Islet precursor cell (in vitro differentiated cells): ENCODE measurements around the gene PRDX3.
A peak's percentile ranks its signal among the peaks of the same experiment; 100 is the strongest.
"Not testable (repeated sequence)": the region's sequence is repeated elsewhere in the genome, so short reads cannot be mapped to it uniquely, and the experiment has no call there.

Experiments
- DNase-seq: peaks from one replicate; pipeline ENCODE4 v3.0.0-alpha.2; 2018

PRDX3 gene

DNA sequence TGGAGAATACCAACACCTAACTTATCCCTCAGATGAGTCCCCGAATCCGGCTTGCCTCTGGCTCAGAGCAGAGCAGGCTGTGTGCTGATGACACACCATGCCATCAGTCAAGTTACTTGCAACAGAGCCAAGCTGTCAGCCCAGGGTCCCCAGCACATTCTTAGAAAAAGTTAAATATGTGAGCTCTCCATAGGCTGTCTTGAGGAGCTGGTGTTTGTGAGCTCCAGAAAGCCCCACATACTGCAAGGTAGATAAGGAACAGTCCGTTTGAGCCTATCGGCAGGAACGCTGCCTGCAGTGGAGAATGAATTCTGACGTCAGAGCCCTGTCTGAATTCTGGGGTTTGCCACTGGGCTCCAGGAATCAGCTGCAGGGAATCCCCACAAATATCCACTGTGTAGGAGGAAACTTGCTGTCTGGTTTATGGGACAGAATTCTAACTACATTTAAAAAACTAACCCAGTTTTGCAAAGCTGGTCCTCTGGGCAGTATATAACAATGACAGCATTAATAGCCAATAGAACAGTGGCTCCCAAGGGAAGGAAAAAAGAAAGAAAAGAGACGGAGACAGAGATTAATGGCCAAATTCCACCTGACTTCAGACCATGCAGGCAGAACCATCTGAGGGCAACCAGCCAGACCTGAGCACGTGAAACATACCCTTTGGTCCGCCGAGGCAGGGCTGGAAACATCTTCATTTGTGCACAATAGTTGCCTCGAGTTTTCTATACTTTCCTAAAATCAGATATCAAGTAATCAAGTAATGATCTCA lies 16.7 kb downstream of the PRDX3 start:
- DNase-seq = no peak

DNA sequence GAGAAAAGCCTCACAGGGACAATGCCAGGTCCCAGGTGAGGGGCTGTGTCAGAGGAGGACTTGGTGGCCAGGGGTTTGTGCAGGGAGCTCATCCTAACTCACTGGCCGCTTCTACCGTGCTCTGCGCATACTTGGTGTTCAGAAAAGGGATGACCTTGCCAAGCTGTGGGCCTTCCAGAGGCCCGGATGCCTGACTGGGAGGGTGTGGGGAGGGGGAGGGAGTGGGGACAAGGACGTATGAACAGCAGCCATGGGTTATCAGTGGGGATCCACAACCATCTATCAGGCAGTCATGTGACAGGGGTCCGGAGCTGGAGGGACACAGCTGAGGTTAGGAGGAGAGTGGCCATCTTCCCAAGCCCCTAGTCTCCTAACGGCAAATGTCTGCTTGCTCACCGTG lies 19.3 kb downstream of the PRDX3 start:
- no peak for DNase-seq

DNA sequence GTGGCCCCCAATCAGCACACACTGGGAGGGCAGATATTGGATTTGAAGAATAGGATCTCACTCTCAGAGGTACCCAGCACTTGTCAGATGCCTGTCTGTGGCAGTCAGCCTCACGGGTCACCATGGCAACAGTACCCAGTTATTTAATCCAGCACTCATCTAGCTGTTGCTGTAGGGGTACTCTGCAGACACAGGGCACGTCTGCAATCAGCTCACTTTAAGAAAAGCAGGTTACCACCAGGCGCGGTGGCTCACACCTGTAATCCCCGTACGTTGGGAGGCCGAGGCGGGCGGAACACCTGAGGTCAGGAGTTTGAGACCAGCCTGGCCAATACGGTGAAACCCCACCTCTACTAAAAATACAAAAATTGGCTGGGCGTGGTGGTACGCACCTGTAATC lies 25.0 kb downstream of the PRDX3 start:
- DNase-seq = no peak

DNA sequence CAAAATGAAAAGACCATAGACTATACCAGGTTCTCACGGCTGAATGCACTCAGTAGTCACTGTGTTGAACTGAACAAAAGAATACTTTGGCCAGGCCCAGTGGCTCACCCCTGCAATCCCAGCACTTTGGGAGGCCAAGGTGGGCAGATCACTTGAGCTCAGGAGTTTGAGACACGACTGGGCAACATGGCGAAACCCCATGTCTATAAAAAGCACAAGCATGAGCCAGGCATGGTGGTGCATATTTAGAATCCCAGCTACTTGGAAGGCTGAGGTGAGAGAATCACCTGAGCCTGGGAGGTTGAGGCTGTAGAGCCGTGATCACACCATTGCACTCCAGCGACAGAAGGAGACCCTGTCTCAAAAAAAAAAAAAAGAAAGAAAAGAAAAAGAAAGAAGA lies 25.6 kb downstream of the PRDX3 start:
- DNase-seq = no peak

DNA sequence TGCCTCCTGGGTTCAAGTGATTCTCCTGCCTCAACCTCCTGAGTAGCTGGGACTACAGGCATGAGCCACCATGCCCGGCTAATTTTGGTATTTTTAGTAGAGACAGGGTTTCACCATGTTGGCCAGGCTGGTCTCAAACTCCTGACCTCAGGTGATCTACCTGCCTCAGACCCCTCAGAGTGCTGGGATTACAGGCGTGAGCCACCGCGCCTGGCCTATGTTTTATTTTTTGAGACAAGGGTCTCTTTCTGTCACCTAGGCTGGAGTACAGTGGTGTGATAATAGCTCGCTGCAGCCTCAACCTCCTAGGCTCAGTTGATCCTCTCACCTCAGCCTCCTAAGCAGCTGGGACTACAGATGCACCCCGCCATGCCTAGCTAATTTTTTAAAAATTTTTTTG lies 27.0 kb downstream of the PRDX3 start:
- DNase-seq = not testable (repeated sequence)

DNA sequence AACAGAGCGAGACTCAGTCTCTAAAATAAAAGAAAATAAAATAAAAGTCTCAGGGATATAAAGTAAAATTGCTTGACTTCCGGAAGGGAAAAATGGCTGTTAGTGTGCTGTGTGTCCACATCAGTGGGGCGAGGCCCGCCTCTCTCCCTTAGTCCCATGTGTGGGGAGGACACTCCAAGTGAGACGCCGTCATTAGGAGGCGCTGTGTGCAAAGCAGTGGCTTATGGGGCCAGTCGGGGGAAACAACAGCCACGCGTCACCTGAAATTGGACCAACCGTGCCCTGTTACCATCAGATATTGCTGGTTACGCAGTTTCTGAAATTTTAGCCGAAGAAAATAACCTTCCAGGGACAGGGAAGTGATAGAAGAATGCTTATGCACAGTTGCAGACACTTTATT lies 28.9 kb downstream of the PRDX3 start:
- DNase-seq = no peak

DNA sequence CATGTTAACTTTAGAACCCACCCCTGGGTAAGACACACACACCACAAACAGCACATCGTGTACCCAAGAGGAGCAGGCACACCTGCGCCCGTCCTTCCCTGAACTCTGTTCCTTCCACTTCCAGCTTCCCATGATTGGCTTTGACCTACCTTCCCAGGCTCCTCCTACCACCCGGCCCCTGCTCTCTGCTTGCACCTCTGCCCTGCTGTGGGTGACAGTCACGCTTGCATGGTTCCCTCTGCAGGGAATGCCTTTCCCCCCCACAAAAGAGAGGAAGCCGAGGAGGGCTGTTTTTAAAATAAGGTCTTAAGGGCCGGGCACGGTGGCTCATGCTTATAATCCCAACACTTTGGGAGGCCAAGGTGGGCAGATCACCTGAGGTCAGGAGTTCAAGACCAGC lies 29.5 kb downstream of the PRDX3 start:
- no peak for DNase-seq

DNA sequence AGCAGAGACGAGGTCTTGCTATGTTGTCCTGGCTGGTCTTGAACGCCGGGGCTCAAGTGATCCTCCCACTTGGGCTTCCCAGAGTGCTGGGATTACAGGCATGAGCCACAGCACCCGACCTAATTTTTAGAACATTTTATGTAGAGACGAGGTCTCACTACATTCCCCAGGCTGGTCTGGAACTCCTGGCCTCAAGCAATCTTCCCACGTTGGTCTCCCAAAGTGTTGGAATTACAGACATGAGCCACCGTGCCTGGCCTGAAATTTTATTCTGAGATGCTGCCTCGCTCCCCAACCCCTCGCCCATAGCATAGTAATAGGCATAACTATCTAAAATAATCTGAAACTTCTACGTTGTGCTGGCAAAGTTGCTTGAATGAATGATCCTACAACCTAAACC lies 35.0 kb downstream of the PRDX3 start:
- DNase-seq = no peak

DNA sequence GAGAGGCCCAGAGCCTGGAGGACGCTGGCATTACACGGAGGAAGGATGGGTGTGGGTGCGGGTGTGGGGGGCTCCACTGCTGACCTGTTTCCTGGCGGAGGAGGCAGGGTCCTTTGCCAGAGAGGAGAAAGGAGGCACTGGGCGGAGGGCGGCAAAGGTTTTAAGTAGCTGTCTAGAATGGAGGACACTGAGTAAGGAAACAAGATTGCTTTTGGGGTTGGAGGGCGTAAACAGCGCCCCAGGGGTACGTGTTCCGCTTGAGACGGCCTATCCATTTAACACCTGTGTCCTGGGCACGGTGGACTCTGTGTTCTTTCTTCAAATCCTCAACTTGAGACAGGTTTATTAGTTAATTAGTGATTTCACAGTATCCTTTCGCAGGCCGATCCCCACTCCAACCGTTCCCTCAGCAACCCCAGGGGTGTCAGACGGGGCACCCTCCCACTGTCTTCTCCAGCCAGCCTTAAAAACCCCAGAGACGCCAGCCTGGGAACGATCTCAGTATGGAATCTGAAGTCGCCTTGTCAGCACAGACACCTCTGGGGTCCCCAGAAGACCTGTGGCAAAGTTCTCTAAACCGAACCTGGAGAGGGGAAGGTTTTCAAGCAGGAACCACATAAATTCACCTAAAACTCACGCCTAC lies 37.9 kb downstream of the PRDX3 start:
- DNase-seq = no peak

DNA sequence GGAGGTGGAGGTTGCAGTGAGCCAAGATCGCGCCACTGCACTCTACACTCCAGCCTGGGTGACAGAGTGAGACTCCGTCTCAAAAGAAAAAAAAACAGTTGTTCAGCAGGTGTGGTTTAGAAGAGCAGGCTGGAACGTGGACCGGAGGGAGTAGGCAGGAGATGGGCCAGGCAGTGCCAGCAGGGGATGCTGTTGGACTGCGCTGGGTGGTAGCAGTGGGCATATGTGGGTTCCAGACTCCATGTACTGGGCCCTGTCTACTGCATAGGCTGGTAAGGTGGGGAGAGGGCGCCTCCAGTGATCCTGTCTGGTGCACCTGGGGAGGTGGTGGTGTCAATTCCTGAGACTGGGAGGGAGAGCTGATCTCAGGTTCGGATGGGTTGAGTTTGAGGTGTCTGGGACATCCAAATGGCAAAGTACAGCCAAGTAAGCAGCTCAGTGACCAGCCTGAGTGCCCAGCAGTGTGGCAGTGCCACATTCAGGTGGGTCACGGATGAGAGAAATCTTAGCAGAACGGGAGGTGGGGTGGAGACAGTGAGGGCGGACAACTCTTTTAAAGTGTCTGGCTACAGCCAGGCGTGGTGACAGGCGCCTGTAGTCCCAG lies 39.0 kb downstream of the PRDX3 start:
- peak; percentile 72 for DNase-seq

DNA sequence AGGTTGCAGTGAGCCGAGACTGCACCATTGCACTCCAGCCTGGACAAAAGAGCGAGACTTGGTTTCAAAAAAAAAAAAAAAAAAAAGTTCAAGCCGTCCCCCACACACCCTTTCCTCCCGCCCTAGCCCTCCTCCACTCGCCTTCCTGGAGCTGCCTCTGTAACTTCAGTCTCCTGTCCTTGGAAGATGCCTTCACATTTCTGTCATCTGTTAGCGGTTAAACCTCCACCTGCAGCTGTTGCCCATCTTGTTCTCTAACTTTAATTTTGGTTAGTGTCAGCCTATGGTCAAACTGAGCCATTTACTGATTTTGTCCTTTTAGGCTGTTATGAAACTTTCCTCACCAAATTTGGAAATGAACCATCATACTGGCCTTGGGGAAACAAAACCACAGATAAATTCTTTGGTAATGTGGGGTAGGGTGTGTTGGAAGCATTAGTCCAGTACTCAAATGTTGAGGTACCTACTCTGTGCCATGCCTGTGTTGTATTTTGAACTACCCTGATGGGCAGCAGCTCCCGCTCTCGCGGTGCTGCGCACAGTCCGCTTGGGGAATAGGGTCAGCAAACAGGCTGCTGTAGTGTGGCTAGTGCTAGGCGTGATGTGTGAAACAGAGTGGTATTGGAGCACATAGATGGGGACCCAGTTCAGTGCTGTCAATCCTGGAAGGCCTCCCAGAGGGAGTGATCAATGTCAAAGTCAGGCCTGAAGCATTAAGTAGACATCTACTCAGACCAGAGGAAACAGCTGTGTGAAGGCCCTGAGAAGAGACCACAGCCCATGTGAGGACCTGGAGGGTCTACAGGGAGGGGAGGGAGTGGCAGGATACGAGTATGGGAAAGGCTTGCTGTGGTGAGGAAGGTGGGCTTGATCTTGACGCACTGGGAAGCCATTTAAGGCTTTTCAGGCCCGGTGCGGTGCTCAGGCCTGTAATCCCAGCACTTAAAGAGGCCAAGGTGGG lies 40.0 kb downstream of the PRDX3 start:
- no peak for DNase-seq

DNA sequence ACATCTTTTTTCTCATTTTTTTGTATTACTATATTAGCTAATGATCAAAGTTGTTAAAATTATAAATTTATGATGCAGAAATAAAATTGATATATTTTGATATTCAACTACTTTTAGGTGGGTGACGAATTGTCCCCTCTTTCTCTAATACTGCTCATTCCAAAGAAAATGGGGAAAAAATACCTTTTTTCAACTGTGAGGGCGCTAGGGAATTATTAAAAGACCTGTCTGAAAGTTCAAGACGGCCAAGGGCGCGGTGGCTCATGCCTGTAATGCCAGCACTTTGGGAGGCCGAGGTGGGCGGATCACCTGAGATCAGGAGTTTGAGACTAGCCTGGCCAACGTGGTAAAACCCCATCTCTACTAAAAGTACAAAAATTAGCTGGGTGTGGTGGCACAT lies 40.7 kb downstream of the PRDX3 start:
- not testable (repeated sequence) for DNase-seq

DNA sequence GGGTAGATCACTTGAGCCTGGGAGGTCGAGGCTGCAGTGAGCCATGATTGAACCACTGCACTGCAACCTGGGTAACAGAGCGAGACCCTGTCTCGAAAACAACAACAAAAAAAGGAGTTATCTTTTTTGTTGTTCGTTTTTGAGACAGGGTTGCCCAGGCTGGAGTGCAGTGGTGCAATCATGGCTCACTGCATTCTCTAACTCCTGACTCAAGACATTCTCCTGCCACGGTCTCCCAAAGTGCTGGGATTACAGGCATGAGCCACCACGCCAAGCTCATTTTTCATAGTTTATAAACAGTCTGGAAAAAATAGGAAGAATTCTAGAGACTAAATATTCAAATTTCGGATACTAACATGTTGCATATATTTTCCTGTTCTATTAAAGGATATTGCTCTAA lies 42.5 kb downstream of the PRDX3 start:
- no peak for DNase-seq

DNA sequence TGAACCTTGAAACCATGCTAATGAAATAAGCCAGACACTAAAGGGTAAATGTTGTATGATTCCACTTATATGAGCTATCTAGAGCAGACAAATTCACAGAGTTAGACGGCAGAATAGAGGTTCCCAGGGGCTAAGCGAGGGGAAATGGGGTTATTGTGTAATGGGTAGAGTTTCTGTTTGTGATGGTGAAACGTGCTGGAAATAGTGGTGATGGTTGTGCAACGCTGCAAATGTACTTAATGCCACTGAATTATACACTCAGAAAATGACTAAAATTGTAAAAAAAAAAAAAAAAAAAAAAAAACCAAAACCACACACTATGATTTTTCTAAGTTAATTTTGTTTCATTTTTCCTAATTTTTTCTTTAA lies 43.1 kb downstream of the PRDX3 start:
- DNase-seq = no peak

DNA sequence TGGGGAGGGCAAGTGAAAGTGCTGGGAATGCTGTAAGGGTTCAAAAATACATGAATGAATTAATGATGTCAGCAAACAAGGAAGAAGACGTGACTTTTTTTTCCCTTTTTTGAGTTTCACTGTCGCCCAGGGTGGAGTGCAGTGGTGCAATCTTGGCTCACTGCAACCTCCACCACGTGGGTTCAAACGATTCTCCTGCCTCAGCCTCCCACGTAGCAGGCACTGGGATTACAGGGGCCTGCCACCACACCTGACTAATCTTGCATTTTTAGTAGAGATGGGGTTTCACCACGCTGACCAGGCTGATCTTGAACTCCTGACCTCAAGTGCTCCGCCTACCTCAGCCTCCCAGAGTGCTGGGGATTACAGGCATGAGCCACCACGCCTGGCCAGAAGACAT lies 44.7 kb downstream of the PRDX3 start:
- DNase-seq = no peak

DNA sequence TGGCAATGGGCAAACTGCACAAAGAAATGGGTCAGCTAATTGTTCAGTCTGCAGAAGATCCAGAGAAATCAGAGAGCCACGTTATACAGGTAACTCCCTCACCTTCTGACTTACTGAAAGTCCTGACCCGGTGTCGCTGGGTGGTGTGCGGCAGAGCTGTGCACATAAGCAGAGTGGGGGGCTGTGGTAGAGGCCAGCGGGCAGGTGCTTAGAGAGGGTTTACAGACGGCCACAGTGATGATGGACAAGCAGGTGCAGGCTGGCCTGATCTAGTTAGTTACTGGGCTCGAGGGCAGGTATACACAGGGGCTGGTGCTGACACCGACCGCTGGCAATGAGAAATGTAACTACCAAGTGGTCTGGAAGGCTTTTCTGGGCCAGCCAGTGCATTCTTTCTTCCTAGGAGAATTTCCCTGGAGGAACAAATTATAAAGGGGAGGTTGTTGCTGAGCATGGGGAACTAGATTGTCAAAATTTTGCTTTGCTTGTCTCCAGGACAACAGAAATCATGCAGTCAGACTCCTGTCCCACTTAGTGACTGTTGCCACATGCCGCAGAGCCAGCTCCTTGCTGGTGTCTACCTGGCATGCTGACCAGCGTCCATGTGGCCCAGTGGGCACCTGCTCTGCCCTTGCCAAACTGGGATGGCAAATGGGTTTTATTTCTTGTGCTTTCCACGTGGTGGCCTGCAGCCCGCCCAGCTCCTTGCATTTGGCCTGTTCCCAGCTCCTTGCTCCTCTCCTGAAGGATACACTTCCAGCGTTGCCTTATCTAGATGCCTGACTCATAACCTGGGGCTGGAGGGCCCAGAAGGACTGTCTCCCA lies 45.9 kb downstream of the PRDX3 start:
- no peak for DNase-seq

DNA sequence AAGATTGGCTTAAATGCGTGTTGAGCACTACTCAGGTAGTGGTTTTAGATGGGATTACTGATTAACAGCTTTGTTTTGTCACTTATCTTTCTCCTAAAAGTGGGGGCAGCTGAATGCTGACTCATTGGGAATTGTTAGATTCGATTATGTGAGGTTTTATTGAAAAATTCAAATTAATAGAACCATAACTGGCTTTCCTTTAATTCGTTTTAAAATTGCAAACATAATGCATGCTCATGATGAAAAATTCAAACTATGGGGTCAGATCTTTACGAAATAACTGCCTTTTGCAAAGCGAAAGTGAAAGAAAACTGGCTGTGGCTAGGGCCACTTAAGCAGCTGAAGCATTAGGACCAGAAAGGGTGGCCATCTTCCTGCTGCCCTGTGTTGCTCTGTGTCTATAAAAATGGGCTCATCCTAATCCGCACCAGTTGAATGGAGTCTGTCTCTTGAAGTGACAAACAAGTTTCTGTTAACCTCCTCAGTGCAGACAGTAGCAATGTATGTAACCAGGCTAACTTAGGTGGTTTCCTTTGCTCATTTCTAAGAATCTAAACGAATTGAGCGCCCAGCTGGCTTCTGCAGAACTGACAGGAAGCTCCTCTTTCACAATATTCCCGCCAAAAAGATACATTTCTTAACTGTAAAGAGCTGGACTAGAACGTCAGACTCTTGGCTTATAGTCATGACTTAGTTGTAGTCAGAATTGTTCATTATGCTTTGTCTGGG lies 46.9 kb downstream of the PRDX3 start:
- DNase-seq = no peak

DNA sequence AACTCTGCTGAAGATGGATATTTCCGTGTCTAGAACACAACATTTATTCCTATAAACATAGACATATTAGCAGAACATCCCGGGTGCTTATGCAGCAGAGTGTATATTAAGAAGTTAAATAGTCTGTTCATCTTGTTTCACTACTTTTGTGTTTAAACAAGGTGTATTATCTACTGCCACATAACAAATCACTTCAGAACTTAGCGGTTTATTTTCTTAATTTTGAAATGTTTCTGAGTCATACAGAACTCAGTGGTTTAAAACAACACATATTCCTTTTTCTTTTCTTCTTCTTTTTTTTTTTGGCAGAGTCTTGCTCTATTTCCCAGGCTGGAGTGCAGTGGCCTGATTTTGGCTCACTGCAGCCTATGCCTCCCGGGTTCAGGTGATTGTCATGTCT lies 48.9 kb downstream of the PRDX3 start:
- no peak for DNase-seq

DNA sequence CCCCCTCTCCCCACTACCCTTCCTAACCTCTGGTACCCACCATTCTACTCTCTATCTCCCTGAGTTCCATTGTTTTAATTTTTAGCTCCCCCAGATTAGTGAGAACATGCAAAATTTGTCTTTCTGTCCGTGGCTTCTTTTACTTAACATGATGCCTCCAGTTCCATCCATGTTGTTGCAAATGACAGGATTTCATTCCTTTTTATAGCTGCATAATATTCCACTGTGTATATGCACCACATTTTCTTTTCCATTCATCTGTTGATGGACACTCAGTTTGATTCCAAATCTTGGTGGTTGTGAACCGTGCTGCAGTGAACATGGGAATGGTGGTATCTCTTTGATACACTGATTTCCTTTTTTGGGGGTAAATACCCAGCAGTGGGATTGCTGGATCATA lies 52.7 kb downstream of the PRDX3 start:
- DNase-seq = no peak

DNA sequence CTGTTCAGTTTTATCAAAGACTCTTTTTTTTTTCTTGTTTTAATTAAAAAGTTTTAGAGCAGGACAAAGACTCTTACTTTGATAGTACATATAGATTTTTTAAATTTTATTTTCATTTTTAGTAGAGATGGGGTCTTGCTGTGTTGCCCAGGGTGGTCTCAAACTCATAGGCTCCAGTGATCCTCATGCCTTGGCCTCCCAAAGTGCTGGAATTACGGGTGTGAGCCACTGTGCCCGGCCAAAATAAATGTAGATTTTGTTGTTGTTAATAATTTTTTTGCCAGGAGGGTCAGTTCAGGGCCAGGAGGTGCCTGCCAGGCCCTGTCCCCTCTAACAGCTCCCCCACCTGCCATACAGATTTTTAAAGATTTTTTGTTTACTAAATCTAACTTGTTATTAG lies 57.7 kb downstream of the PRDX3 start:
- no peak for DNase-seq

DNA sequence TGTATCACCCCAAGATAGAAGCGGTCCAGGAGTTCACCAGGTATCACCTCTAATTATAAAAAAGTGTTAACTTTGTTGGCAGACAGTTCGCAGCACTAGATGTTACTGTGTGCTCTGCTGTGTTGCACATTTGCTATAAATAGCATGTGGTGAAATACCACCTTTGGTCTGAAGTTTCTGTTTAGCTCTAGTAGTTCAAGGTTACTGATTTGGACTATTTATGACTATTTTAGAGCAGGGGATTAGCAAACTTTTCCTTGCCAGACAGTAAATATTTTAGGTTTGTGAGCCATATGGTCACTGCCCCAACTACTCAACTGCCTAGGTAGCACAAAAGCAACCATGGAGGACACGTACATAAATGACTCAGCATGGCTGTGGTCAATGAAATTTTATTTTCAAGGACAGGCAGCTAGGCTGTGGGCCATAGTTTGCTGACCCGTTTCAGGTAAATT lies 58.2 kb downstream of the PRDX3 start:
- DNase-seq = no peak

DNA sequence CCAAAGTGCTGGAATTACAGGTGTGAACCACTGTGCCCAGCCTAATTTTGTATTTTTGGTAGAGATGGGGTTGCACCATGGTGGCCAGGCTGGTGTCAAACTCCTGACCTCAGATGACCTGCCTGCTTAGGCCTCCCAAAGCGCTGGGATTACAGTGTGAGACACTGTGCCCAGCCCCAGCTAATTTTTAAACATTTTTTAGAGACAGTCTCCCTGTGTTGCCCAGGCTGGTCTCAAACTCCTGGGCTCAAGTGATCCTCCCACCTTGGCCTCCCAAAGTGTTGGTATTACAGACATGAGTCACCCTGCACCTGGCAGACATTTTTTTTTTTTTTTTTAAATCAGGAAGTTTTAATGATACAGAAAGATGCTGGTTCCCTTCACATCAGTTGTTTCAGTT lies 59.2 kb downstream of the PRDX3 start:
- DNase-seq = no peak
